Measurements from ENCODE around the gene TTC24.
"Not testable (repeated sequence)": the region's sequence is repeated elsewhere in the genome, so short reads cannot be mapped to it uniquely, and the experiment has no call there.

TTC24 gene

DNA sequence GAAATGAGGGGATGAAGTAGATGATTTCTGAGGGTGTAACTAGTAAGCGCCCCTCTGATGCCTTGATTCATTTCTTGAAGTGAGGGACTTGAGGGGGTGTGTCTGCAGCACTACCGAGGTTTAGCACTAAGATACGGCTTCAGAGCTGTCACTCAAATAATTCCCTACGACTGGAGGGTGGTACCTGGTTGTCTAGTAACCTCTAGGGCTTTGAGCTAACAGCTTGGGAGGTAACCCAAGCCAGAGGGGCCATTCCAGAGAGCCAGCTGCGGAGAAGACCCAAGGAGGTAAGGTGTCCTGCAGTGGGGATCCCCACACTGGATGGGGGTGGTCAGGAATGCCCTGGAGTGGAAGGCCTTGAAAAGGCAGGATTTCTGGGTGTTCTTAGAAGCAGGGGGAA lies at the start of gene TTC24:
Gene TTC24, plus strand, starts transcription at position 252 of the 400 bp plus-strand sequence. CDS start 1,642 bp downstream, outside the sequence.
- DNase-seq: no peak

DNA sequence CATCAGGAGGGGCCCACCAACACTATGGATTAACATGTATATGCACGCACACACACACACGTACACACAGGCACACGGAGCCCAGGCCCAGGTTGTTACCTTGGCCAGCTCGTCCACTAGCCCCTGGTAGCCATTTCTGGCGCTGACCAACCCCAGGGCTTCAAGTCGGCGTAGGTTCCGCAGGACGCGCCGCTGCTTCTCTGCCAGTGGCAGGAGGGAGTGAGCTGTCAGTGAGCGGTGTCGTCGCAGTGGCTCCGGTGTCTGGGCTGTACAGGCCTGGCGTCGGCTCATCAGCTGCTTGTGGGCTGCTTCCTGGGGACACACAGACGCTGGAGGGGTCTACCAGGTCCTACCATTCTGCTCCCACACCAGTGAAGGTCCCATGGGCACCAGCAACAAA lies 49.5 kb upstream of the TTC24 start:
- no peak for DNase-seq

DNA sequence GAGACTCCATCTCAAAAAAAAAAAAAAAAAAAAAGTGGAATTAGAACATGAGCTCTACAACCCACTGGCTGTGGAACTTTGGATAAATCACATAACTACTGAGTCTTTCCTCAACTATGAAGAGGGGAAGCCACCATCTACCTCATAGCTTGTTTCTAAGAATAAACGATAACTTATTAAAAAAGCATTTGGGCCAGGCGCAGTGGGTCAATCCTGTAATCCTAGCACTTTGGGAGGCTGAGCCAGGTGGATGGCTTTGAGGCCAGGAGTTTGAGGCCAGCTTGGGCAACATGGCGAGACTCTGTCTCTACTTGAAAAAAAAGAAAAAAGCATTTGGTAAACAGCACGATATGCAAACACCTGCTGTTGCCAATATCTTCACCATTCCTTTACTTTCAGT lies 47.1 kb upstream of the TTC24 start:
- DNase-seq: no peak

DNA sequence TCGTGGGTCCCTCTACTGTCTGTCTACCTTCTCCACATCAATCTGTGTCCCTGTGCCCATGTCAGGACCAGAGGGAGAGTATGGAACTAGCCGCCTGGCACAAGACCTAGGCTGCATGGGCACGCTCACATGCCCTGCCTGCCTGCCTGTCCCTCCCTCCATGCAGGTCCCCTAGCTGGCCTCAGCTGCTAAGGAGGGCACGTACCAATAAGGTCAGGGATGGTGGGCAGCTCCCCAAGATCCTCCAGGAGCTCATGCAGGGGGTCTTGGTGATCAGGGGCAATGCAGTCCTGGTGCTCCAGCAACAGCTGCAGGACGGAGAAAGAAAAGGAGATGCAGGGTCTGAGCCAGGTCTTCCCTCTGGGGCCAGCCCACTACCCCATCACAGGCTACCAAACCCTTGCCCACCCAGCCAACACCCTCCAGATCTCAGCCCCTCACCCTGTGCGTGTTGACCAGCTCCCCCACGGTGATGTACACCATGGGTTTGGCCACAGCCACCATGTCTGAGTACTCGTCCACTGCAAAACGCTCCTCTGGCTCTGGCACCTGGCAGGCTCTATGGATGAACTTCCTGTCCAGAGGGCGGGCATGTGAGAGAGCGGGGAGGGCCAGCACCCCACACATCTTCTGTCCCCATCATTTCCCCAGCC lies 45.8 kb upstream of the TTC24 start:
- DNase-seq: no peak

DNA sequence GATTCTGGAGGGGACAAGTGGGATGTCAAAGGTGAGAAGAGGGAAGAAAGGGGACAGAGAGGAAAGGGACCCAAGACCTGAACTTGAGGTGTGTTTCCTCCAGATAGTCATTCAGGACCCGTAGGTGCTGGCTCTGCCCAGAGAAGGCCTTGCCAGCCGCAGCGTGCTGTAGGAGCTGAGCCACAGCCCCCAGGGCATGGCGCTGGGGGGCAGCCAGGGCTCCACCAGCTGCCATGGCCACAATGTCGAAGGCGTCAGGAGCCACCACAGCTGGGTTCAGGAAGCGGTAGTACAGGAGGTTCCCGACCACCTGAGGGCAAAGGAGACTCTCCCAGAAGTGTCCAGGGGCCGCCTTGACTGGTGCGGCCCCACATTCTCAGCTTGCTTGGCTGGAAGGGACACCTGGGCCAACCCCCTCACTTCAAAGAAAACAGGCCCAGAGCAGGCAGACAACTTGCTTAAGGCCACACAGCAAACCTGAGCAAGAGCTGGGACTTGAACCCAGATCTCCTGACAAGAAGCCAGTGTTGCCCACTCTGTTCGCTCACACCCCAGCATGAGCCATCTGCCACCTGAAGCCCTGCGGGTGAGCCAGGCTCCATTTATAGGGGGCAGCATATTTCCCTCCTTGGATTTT lies 45.0 kb upstream of the TTC24 start:
- DNase-seq: no peak

DNA sequence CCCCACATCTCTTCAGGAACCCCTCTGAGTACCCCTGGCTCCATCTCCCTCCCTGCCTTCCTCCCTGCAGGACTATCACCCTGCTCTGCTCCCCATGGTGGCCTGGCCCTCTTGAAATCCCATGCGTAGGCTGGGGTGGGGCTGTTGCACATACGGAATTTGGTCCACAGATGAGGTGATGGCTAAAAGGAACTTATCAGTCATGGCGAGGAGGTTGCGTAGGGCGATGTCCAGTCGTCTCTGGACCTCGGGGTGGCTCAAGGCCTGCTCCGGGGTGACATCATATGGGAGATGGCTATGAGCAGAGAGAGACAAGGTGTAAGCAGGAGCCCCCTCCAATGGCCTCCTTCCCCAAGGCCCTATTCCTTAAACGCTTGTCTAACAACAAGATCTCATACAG lies 42.5 kb upstream of the TTC24 start:
- DNase-seq: no peak

DNA sequence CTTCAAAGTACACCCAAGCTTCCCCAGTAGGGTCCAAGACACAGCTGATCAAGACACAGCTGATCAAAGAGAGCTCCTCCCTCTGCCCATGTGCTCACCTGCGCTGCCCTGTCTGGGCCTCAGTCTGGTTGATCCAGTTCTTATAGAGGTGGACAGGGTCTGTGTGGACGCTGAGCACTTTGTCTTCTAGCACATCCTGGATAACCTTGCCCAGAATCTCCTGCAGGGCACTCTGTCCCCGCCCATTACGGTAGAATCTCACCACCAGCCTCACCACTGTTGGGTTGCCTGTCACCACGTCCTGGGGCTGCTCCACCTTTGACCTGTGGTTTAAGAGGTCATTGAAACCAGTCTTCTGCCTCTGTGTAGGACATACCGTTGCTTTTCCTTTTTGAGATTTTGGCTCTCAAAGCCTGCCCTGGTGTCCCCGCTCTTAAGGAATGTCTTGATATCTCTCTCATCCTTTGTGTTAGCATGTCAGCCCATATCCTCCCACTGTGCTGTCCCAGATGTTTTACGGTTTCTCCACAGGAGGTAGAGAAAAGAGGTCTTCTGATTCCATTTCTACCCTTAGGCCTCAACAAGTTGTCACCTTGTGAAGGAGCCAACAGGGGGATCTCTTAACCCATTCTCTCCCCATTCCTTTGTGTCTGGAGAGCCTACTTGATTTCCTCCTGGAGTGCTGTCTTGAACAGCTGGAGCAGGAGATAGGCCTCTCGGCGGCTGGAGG lies 40.6 kb upstream of the TTC24 start:
- no peak for DNase-seq

DNA sequence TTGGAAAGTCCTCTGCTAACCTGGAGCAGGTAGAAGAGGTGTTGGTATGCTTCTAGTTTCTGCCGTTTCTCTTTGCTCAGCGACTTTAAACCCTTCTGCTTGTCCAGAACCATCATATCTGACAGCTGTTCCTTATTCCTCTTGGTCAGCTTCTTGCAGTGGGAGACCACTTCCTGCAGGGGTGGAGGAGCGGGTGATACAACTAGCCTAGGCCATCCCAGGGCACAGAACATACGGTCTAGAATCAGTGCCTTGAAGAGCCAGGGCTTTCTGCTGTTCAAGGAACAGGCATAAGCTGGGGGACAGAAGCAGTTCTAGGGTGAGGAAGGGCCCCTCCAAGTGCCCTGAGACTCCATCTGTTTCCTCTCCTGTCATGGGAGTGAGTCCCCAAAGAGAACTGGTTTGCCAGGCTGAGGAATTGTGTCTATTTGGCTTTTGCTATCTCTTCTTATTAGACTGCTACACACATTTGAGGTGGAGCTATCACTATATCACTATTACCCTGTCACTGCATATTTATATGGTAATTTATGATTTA lies 39.6 kb upstream of the TTC24 start:
- DNase-seq: no peak

DNA sequence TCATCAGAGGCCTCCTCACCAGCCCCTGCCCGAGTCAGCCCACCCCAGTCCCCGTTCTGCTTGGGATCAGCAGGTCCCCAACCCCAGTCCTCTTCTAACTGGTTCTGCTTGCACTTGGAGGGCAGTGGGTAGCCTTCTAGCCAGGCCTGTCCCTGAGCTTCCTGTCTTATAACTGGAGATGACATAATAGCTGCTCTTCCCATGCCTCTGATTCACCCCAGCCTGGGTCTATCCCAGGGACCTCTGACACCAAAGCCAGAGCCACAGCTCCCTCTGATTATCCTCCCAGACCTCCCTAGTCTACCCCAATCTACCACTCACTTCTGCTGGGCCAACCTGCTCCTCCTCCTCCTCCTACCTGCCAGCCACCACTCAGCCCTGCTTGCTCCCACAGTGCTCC lies 38.6 kb upstream of the TTC24 start:
- DNase-seq: no peak

DNA sequence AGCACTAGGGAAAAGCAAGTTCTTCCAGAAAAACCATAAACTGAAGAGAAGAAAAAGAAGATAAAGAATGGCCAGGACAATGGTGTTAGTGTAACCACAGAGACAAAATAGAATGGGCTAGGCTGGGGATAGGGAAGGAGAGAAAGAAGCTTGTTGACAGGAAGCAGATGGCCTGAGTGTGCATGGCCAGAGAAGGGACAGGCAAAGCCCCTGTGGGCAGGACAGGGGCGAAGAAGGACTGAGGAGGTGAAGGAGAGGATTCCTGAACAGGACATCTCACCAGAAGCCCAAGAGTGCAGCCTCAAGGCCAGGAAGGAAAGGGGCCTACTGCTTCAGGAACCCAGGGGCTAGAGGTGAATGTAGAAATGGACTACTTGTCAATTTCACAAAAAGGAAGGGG lies 36.5 kb upstream of the TTC24 start:
- DNase-seq: no peak

DNA sequence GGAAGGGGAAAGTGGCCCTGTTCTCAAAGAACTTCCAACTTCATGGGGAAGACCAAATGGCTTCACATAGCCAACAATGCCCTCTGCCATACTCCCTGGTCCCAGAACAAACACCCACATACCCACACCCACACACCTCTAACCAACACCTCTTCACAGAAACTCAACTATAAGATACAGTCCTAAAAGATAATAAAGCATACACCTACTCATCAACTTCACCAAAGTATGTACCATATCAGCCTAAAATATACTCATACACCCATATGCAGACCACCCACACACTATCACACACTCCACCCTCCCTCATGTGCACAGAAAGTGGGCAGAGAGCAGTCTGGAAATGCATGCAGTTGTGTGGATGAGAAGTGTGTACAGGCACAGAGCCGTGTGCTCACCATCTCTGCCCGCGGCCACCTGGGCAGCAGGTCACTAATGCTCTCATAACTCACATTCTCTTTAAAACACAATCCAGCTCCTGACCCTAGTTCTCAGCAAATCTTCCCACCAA lies 34.9 kb upstream of the TTC24 start:
- DNase-seq: no peak

DNA sequence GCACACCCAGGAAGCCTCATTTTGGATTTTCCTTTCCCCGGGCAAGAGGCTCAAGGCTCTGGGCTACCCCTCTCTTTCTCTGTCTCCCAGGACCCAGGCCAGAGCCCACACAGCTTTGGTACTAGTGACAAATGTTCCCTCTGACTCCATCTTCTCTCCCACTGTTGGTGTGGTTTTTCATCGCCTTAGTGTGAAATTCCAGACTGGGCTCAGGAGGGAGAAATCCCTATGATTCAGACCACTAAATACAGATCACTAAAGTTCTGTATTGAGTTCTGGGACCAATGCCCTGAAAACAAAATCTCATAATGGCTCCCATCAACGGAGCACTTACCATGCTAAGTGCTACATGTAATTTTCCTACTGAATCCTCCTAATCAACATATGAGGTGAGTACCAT lies 33.3 kb upstream of the TTC24 start:
- DNase-seq: no peak

DNA sequence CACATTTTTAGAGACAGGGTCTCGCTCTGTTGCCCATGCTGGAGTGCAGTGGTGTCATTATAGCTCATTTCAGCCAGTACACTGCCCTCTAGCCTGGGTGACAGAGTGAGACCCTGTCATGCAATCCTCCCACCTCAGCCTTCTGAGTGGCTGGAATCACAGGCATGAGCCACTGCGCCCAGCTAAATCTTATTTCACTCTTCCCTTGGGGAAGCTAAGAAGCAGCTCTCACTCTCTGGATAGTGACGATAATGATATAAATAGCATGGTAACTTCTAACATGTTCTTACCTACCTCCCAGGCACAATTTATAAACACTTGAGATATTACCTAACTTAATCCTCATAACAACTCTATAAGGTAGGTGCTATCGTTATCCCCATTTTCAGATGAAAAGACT lies 32.1 kb upstream of the TTC24 start:
- no peak for DNase-seq

DNA sequence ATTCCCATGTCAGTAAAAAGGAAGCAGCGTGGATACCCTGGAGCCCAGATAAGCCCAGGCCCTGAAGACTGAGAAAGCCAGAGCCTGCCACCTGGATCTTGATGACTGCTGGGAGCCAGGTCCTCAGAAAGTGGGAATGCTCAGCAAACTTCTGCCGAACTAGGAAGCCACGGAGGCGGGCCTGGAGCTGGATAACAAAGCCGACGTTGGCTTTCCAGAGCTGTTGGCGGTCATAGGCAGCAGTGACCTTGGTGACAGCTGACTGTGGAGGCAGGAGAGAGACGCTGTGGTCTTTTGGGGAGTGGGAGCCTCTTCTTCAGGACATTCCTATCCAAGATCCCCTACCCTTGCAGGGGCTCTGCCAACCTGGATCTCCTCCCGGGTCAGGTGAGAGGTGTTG lies 31.5 kb upstream of the TTC24 start:
- no peak for DNase-seq

DNA sequence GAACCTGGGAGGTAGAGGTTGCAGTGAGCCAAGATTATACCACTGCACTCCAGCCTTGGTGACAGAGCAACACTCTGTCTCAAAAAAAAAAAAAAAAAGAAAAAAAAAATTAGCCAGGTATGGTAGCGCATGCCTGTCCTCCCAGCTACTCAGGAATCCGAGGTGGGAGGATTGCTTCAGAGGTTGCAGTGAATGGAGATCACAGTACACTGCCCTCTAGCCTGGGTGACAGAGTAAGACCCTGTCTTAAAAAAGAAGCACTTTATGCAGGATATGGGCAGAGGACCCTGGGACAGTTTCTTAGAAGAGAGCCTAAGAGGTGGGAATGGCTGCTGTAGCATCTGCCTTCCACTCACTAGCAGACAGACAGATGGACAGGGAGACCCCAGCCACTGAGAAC lies 30.1 kb upstream of the TTC24 start:
- DNase-seq: no peak

DNA sequence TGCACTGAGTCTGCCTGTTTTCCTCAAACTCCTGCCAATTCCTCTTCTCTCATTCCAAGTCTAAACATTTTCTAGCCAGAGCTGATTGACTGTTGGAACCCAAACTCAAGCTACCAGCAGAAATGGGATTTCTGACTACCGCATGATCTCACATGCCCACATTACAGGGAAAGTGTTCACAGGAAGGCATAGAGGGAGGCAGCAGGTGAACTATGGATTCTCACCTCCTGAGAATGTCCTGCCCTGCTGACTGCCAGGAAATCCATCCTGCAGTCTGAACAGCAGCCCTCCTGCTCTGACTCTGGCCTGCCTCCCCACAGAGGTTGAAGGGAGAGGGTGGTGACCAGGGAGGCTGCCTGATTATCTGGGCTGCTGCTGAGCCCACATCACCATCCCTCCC lies 29.7 kb upstream of the TTC24 start:
- no peak for DNase-seq

DNA sequence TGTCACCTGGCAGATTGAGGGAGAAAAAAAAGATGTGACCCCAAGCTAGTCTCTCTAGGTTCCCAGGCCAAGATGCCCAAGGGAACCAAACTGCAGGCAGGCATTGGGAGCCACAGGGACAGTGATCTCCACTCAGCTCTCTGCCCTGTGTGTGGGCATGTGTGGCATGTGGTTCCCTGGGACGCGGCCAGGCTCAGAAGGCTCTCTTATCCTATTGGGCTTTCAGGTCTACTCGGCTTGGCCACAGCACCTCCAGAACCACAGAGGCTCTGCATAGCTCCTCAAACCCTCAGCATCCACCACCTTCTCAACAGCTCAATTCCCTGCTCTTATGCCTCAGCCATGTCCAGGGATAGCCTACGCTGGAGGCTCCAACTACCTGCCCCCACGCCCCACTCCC lies 29.2 kb upstream of the TTC24 start:
- no peak for DNase-seq

DNA sequence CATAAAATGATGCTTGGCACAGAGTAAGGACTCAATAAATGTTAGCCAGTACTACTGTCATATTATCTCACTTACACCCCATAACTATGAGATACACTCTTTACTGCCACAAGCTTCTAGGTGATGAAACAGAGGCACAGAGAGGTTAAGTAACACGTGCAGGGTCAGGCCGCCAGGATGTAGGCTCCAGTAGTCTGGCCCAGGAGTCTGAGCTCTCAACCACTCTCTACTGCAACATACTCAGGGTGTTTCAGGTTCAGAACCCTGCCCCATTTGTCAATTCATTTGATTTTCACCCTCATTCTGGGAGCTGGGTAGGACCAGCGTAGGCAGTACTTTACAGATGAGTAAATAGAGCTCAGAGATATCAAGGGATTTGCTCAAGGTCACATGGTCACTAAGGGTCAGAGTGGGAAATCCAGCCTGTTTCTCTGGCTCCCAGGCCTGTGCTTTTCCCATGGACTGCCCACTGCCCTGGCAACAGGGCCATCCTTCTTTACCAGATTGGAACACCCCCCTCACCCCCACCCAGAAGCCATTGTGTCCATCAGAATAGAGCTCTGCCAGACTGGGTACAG lies 28.4 kb upstream of the TTC24 start:
- no peak for DNase-seq

DNA sequence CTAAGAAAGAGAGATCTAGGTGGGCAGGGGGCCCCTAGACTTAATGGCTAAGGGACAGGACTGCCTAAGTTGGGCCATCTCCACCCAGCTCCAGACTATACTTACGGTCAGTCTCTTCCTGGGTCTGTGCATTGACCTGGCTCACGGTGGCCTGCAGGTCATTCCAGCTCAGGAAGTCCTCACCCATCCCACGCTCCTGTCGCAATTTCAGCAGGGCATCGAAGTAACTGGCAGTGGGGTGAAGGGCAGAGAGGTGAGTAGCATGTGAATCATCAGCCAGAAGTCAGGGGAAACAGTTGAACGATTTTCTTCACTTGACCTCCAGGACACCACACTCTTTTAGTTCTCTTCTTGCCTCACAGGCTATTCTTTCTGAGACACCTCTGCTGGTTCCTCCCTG lies 27.7 kb upstream of the TTC24 start:
- no peak for DNase-seq

DNA sequence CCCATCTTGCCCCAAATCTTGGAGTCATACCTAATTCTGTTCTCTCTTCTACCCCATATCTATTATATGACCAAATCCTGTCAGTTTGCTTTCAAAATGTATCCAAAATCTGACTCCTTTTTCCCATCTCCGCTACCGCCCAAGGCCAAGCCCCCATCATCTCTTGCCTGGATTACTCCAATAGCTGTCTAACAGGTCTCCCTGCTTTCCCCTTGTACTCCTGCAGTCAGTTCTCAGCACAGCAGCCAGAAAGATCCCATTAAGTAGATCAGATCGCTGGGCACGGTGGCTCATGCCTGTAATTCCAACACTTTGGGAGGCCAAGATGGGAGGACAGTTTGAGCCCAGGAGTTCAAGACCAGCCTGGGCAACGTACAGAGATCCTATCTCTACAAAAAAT lies 27.0 kb upstream of the TTC24 start:
- DNase-seq: no peak

DNA sequence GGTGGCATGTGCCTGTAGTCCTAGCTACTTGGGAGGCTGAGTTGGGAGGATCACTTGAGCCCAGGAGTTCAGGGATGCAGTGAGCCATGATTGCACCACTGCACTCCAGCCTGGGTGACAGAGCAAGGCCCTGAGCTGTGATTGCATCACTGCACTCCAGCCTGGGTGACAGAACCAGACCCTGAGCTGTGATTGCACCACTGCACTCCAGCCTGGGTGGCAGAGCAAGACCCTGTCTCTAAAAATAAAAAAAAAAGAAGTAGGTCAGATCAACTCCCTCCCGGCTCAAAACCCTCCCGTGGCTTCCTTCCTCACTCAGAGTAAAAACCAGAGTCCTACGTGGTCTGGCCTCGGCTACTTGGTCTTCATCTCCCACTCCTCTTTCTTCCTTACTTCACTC lies 26.6 kb upstream of the TTC24 start:
- not testable (repeated sequence) for DNase-seq

DNA sequence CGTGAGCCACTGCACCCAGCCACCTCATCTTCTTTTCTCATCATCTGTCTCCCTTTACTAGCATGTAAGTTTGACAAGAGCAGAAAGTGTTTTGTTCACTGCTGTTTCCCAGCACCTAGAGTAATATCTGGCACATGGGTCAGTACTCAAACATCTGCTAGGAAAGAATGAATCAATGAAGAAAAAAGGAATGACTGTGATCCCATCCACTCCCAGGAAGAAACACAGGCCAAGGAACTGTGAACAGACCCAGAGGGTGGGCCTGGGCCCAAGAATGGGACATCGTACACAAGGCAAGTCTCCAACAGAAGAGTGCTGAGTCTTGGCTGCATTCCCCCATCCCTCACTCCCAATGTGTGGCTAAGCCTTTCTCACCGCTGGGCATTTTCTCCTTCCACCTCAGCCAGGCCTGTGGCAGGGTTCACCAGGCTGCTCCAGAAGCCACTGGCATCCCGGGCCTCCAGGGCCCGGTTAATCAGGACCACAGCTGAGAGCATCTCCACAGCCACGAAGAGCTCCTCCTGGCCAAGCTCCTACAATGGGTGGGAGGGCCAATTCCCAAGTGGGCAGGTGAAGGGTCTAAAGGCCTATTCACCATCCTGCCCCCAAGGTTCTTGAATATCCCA lies 25.6 kb upstream of the TTC24 start:
- DNase-seq: no peak

DNA sequence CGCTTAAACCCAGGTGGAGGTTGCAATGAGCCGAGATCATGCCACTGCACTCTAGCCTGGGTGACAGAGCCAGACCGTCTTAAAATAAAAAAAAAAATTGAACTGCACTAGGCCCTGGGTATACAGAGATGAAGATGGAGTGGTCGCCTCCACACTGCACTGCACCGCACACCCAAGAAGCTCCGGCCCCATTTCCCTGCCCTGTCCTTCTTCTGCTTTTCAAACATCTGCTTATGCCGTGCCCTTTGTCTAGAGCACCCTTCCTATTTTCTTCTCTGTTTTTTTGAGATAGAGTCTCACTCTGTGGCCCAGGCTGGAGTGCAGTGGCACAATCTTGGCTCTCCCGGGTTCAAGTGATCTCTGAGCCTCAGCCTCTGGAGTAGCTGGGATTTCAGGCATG lies 24.6 kb upstream of the TTC24 start:
- DNase-seq: no peak
